Globus pallidus (tissue), 1 donor: ENCODE measurements around the gene TFCP2L1.

ENCODE experiments used
- DNase-seq: peaks from one replicate; pipeline ENCODE4 v3.0.0-alpha.2; 2015; ENCODE audit warnings: low spot score

The TFCP2L1 gene

DNA sequence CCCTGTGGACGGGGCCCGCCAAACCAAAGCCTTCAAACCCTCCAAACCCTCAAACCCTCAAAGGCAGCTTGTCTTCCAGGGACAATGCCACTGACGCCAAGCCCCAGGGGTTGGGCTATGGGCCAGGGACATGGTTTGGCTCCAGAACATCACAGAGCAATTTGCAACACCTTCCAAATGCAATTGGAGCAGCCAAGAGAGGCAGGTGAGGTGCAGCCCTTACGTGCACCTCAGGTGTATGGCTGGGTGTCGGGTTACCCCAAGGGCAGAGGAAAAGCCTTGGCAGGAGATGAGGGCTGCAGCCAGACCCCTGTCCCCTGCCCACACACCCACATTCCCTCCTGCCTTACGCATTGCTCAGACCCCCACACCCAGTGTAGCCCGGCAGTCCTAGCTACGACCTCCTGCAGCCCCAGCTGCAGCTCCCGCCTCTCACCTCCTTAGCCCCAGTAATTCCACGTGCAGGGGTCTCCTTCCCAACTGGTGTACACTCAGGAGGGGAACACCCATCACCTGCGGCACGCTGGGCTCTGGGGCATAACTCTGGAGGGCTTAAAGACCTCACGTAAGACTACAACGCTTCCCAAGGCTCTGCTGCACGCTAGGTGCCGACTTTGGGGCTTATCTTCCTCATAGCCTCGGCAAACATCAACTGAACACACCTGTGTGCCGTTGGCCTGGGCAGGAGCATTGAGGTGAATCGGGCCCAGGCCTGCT is 88.7 kb downstream of the TFCP2L1 start:
- no peak for DNase-seq

DNA sequence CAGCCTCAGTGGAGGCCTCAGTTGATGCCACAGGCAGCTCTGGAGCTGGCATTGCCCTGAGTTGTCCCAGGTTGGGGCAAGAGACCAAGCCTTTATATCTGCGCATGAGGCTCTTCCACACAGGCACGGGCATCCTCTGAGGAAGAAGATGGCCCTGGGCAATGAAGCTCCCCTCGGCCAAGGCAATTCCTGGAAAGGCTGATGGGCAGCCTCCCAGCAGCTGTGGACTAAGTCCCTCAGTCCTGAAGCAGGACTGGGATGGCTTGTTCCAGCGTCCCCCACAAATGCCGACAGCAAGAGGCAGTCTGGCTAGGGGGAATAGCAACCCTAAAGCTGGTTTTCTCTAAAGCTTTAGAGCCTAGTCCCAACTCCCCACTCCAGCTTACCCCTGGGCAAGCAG is 90.0 kb downstream of the TFCP2L1 start:
- DNase-seq = no peak

DNA sequence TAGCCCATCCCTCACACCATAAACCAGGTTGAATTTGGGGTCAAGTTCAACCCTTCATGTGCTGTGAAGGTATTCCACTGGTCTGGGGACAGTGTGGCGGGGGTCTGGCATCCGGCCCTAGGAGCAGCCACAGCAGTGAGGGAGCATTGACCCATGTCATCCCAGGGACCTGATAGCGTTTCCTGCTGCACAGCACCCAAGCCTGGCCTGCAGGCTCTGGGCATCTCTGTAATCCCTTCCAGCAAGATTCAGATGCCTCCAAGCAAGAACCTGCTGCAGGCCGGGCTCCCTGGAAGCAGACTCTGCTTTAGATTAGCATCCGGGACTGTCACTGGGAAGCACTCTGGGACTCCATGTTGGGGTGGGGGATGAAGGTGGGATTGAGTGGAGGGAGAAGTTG is 90.4 kb downstream of the TFCP2L1 start:
- DNase-seq = no peak

DNA sequence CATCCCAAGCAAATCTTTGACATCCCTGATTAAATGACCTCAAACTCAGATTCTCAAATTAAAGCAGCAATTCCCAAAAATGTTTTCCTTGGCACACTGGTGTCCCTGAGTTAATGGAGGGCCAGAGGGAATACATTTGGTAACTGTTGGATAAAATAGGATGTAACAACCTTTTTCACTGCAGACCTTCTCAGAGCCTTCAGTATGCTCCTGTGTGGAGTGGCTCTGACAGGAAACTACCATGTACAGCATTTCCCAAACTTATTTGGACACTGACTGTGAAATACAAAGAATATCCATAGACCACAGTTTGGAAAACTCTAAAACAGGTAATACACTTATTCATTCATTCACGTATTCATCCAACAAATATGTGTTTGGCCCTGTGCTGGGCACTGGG is 91.8 kb downstream of the TFCP2L1 start:
- no peak for DNase-seq

DNA sequence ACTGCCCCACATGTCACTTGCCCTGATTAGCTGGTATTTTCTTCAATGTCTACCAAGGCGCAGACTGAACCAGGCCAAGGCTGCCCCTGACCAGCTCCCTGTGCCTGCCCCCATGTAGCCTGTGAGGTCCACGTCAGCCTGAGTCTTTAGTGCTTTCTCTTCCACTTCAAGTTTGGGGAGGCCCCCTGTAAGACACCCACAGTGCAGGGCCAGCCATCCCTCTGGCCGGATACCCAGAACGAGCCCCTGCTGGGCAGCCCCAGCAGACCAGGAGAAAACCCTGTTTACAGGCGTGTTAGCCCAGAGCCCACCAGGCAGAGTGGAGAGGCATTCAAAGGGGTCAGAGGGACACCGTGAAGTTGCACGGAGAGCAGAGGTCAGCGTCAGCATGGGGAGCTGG is 92.4 kb downstream of the TFCP2L1 start:
- no peak for DNase-seq

DNA sequence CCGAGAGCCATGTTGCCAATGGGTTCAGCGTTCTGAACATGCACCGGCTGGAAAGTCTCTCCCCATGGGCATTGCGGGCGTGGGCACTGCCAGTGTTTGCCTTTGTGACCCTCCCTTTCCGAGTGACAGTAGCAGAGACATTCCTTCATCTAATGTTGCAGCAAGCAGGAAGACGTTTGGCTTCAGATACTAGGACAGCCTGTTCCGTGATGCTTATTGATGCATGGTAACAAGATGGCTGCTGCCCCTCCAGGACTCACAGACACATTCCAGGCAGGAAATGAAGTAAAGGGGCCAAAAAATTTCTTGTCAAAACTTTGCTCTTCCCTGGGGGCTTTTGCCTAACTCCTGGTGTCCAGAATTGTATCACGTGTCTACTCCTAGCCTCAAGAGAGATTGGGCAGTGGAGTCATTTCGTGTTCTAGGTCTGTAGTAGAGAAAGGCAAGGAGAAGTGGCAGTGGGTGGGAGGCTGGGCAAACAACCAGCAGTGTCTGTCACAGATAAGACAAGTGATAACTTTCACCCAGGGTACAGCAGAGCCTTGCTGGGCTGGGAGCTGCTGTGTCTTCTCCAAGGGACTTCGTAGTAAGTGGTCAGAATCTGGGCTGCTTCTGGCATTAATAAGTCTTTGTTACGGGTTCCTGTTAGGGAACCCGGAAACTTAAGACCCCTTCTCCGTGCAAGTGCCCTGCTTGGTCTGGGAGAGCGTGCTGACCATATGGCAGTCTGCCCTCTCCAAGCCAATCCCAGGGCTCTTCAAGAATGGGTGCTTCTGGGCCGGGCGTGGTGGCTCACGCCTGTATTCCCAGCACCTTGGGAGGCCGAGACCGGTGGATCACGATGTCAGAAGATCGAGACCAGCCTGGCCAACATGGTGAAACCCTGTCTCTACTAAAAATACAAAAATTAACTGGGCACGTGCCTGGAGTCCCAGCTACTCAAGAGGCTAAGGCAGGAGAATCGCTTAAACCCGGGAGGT is 93.5 kb downstream of the TFCP2L1 start:
- no peak for DNase-seq

DNA sequence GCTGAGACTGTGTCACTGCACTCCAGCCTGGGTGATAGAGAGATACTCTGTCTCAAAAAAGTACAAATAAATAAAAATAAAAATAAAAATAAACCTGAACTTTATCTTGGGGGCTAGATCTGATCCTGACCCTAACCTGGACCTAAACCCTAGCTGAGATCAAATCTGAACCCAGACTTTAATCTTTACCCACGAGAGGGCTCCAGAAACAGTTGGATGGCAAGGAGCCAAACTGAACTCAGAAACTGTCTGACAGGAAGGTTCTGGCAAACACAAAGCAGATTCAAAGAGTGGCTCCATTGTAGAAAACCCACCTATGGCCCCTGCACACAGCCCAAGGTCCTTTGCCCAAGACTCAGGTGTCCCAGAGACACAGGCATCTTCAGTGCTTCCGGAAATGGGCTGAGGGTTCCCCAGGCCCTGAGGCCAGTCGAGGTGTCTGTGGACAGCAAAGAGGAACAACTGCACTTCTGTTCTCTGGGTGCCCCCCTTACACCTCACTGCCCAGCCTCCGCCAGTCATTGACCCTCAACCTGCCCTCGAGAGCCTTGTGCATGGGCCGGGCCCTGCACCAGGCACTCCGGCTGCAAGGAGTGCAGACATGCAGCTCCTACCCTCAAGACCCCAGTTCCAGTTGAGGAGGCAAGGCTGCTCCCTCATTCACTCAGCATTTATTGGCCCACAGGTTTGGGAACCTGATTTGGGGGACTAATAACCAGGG is 95.2 kb downstream of the TFCP2L1 start:
- DNase-seq = no peak

DNA sequence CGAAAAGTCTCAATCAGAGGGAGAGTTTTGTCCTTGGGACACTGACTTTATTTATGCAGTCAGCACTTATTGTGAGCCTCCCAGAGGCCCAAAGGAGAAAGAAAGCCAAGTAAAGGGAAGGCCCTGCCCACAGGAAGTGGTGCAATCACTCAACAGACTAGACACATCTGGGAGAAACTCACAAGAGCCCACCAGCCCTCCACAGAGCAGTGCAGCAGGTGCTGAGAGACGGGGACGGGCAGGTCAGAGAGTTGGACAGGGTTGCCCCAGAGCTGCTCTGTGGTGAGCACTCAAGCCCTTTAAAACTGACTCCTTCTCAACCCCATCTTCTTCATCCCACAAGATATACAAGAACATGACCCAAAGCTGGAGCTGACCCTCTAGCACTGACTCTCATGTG is 96.0 kb downstream of the TFCP2L1 start:
- DNase-seq = no peak

DNA sequence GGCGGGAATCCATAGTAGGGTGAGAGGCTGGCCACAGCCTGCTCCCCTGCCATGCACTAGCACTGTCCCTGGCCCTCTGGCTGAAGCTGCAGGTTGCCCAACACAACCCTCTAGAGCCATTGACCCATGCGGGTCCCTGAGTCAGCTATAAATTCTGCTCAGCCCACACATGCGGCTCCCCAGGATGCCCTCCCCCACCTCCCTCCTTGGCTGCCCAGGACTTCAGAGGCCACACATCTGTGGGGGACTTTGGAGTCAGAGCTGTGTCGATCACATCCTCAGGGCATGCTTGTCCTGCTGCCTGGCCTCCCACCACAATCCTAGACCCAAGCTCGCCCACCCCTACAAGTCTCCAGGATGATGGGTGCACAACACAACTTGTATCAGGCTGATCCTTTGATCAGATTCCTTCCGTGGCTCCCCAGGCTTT is 97.0 kb downstream of the TFCP2L1 start:
- DNase-seq = no peak

DNA sequence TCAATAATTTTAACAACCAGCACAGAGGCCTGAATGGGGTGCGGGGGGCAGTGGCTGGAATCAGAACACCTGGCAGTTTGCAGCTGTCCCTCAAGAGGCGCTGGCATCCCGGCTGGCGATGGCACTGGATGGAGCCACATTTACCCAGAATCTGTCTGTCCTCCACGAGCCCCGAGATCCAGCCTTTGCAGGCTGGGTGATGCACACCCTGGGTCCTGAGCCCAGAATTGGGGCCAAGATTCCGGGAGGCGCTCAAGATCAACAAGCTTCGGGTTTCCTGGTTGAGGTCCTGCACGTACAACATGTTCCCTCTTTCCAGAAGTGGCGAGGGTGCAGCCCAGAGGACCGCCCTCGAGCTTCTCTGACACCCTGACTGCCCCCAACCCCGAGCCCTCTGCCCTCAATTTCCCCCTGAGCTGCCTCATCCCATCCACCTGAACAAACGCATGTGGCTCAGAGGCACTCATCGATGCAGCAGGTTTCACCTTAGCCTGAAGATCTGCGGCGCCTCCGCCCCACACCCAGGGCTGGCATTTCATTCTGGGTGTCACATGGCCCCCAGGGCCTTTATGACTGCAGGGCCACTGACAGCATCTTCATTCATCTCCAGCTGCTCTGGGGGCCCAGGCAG is 97.5 kb downstream of the TFCP2L1 start:
- DNase-seq = no peak

DNA sequence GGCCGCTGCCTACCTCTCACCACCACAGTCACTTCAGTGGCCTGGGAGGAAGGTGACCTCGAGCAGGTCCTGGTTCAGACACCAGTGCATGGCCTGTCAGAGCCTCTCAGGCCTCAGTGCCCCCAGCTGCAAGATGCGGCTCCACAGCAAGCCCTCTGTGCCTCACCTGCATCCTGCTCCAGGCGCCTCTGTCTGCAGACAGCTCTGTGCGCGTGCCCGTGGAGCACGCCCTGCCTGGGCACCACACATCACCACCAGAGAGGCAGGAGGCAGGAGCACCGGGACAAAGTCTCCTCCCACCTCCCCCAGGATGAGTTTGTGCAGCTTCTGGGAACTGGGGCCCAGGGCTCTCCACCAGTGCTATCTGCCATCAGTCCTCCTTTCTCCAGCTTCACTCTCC is 98.7 kb downstream of the TFCP2L1 start:
- no peak for DNase-seq

DNA sequence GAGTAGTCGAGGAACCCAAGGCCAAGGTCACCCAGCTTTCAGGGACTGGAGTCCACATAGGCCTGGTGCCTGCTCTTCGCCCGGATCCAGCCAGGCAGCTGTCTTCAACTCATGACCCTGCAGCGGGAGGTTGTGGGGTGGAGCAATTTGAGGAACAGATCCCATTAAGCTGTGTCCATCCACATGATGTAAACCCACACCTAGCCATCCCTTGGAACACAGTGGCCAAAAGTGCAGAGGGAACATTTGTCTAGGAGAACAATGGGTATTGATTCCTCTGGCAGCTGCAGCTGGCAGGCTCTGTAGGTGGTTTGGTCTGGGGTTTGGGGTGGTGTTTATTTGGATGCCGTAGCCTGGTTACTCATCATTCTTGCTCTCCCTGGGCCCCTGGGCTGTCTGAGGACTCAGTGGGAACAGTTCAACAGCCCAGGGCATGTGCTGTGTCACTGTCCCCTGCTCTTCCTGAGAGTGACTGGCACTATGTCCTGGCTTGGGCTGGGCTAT is 99.4 kb downstream of the TFCP2L1 start:
- peak; percentile 66 for DNase-seq

DNA sequence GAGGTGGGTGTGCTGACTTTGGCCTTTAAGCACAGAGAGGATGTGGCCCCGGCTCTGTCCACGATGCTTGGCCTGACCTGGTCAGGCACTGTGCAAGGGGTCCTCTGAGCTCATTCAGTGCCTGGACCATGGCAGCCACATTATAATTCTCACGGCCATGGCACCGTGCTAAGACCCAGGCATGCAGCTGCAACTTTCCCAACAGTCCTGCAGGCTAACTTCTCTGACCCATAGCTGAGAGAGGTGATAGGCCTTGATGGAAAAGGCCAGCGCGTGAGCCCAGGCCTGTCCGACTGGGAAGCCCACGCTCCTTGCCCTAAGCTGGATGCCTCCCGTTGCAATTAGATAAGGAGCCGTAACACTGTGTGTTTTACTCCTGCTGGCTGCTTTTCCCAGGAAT is 99.9 kb downstream of the TFCP2L1 start:
- DNase-seq = no peak

DNA sequence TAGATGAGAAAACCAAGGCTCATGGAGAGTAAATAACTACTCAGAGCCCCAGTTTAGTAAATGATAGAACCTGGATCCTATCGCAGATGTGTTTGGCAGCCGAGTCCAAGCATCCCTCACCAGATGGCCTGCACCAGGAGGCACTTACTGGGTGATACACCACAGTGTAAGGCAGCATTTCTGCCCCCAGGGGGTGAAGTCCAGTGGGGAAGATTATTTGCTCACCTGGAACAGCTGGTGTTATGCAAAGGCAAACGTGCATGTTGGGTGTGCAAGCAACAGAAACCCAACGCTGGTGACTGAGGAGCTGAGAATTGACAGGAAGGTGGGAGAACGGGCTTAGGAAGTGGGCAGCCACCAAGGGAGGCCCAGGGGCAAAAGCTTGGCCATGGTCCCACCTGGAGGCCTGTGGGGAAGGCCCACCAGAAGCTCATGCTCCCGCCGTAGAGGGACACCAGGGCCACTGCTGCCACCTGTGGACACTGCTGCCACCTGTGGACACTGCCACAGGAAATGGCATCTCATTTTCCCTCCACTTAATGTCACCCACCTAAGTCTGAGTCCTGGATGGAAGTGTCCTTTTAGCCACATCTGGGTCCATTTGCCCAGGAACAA is 100.6 kb downstream of the TFCP2L1 start:
- no peak for DNase-seq

DNA sequence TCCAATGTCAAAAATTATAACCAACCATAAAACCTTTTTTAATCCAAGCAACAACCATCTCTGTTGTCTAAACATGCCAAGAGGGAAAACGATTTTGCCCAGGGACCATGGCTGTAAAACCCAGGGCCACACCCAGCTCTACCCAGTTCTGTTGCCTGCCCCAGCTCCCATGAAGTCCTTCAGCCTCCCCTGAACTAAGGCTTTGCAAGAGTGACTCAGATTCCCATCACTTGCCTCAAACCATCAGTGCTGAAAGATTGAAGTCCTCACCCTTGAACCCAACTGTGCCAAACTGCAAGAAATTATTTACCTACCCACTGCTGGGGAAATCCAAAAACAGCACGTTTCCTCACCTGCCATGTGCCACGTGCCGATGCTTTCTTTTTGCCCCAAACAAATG is 102.5 kb downstream of the TFCP2L1 start:
- no peak for DNase-seq

DNA sequence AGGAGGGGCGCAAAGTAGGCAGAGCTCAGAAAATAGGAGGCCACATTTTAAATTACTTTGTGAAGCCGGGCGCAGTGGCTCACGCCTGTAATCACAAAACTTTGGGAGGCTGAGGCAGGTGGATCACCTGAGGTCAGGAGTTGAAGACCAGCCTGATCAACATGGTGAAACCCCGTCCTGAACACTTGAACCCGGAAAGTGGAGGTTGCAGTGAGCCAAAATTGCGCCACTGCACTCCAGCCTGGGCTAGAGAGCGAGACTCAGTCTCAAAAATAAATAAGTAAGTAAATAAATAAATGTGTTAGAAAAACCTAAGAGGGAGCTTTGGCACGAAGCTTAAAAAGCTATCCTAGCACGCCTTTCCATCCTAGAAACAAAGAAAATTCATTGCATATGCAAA is 105.5 kb downstream of the TFCP2L1 start:
- no peak for DNase-seq

DNA sequence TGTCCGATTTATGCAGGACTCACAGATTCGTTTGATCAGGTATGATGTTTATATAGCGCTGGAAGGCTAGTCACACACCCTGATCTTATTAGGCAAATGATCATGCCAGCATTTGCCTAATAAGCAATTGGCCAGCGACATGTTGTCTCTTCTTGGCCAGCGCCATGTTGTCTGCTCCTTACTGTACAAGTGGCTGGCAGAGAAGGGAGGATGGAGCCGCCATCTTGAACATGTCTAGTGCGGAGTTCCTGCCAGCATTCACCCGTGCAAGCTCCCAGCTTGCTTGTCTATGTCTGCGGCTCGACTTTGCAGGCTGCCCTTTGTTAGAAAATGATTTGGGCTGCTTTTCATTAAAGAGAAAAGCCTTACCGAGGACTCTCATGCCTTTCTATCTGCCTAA is 106.3 kb downstream of the TFCP2L1 start:
- DNase-seq = no peak

DNA sequence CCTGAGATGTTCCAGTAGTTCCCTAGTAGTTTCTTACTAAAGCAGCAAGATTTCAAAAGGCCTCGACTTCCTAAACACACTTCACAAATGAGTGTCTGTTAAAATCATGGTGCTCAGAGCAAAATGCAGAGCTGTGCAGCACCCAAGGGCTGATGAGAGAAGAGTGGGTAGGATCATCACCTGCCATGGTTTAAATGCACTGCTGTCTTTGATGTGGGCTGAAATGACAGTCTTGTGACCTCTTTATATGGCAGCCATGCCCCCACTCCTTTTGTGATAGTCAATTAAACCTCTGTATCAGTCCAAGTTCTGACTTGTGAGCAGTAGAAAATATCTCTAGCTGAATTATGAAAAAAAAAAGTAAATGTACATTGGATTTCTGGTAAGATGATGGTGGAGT is 107.1 kb downstream of the TFCP2L1 start:
- DNase-seq = no peak

DNA sequence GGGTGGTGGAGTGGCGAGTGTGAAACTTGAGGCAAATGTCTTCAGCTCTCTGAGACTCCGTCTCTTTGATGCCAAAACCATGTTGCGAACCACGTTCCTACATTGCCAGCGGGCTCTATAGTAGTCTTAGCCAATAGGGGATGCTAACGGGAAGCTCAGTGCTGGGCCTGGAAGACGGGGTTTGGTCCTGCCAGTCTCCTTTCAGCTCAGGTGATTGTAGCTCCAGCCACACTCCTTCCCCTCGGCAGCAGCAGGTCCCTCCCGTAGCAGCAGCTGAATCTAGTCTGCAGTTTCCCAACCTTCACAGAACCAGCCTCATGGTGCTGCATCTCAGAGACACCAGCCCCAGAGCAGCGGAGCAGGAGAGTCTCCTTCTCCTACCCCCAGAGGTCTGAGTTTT is 109.7 kb downstream of the TFCP2L1 start:
- no peak for DNase-seq

DNA sequence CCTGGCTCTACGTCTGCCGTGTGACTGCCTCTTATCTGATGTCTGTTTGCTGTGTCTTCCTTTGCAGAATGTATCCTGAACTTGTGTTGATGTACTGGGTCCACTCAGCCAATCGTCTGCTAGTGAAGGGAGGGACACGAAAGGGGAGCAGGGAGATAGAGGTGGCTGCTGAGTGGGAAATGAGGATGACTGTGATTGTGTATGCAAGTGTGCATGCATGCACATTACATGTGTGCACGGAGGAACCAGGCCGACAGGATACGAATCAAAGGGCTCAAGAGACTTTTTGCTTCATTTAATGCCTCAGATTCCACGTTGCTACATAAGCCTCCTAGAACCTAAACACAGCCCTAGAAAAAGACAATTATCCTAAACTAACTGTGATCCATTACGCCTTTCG is 111.2 kb downstream of the TFCP2L1 start:
- no peak for DNase-seq

DNA sequence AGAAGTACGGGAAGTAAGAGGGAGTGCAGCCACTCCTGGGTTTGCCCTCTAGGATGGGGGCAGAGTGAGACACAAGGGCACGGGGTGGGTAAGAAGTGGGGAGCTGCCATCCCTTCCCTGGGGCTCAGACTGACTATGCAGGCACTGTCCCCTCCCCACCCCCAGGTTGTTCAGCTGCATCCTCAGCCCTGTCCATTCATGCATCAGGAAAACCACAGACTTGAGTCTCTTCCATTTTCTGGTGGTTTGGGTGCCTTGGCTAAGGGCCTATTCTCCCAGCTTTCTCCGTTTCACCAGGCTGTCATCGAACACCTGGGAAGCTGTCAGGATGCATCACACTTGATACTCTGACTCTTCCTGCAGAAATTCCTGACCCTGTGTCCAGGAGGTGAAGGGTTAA is 111.9 kb downstream of the TFCP2L1 start:
- DNase-seq = no peak

DNA sequence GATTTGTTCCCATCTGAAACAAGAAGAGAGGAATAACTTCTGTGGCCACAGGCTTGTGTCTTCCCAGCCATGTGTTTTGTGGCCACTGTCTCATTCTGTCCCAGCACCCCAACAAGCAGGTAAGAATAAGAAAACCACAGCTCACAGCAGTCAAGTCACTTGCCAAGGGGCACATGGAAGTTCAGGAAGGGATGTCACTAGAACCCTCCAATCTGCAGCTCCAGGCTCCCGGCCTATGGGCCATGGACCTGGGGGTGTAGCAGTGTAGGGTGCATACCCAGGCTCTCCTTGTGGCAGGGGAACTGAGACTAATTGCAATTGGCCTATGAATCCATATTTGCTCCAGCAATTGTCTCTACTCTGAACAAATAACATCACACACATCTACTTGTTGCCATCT is 112.5 kb downstream of the TFCP2L1 start:
- DNase-seq = no peak
